ENCODE data around the gene ATXN7.

DNA sequence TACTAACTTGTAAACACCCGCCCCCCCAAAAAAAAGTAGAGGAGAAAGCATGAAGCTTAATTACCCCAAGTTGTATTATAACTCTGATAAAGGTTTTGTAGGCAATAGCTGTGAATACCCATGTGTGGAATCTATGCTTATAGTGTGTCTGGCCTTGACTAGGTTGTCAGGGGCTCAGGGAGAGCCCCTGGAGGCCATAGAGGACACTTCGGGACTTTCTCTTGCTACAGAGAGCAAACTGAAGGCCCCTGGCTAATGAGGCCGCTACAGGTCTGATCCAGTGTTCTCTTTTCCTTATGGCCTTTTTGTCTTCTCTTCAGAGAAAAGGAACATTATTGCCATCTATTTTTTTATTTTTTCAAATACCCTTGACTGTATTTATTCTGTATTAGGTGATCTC, 67.6 kb downstream of the ATXN7 start:
- TF ChIP-seq, protein P1, sequence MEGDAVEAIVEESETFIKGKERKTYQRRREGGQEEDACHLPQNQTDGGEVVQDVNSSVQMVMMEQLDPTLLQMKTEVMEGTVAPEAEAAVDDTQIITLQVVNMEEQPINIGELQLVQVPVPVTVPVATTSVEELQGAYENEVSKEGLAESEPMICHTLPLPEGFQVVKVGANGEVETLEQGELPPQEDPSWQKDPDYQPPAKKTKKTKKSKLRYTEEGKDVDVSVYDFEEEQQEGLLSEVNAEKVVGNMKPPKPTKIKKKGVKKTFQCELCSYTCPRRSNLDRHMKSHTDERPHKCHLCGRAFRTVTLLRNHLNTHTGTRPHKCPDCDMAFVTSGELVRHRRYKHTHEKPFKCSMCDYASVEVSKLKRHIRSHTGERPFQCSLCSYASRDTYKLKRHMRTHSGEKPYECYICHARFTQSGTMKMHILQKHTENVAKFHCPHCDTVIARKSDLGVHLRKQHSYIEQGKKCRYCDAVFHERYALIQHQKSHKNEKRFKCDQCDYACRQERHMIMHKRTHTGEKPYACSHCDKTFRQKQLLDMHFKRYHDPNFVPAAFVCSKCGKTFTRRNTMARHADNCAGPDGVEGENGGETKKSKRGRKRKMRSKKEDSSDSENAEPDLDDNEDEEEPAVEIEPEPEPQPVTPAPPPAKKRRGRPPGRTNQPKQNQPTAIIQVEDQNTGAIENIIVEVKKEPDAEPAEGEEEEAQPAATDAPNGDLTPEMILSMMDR (conservative IDR thresholded peaks at IDR 0.05; ENCODE audit: low read length) = peak; percentile 32
- TF ChIP-seq EZH2phosphoT487 (IDR thresholded peaks at IDR 0.05; ENCODE audit: borderline replicate concordance) = no peak

Measured in Loucy (cell line).